ENCODE data around the gene GNPDA1. TPM values are rescaled to one million over a fixed set of nuclear protein-coding genes. Genes with fewer than 3 reads are reported as not detected.

GNPDA1 gene
- total RNA-seq, 1 experiment from 2014 or later, result 99.9 TPM

GRCh38 chr5:141989720-141990119 lies 23.1 kb downstream of the GNPDA1 start:
- TF ChIP-seq POLR2AphosphoS5 (IDR thresholded peaks at IDR 0.05; ENCODE audit: low read depth, low read length) (no peak), TCF7L2 (IDR thresholded peaks at IDR 0.05; ENCODE audit: low read depth, low read length) (no peak), SIN3A (IDR thresholded peaks at IDR 0.05; ENCODE audit: borderline replicate concordance, insufficient read depth, low read depth, low read length) (no peak), CTCF (IDR thresholded peaks at IDR 0.05) (no peak), REST (IDR thresholded peaks at IDR 0.05; ENCODE audit: insufficient read depth in 1 of 2, low read depth in 2 of 2, low read length in 1 of 2) (no peak)
- no peaks in the 10 kb centered on the region for H3K4me1 ChIP-seq (ENCODE audit: control insufficient read depth, insufficient read depth, low read length)
- H3K9me3 ChIP-seq (ENCODE audit: control insufficient read depth, insufficient read depth, low read depth, low read length), result no peaks in the 10 kb centered on the region
- no peak overlapping the region for H3K4me3 ChIP-seq (ENCODE audit: low read depth in 2 of 2, low read length in 2 of 2)
- H3K36me3 ChIP-seq (ENCODE audit: control insufficient read depth, insufficient read depth, low read length), result peaks cover 32% of the 10 kb centered on the region
- H3K27ac ChIP-seq (ENCODE audit: low read length), result no peak overlapping the region
- POLR2A ChIA-PET, result interaction anchor here (0.6 to 0.7 kb wide), 2 partner anchors 45 to 109 kb away, joined by 3 to 6 read pairs; no protein-coding TSS in a partner anchor
- no TSS peak for BruUV-seq (replicated peaks)
- no peaks in the 10 kb centered on the region for H3K27me3 ChIP-seq (ENCODE audit: control insufficient read depth, insufficient read depth, low read length)
- ATAC-seq (no peak), DNase-seq (ENCODE audit: low read depth, low spot score) (no peak)
- CTCF ChIA-PET, result interaction anchor here (0.6 to 0.7 kb wide), 3 partner anchors 11 to 144 kb away, joined by 3 to 7 read pairs (median 4); no protein-coding TSS in a partner anchor
- in situ Hi-C loops (cut with HindIII; ENCODE audit: low pct_unique_long_range_greater_than_20kb, low sequenced_read_pairs) (no loop called here), intact Hi-C loops (cut with micrococcal nuclease; ENCODE audit: unreplicated experiment) (loop anchor here (5.0 kb wide), 1 partner anchor 153 kb away; no protein-coding TSS in a partner anchor)

- Histone ChIP-seq H3K4me1 (ENCODE audit: control insufficient read depth, insufficient read depth, low read length) (no peaks in the 10 kb centered on the region), H3K27me3 (ENCODE audit: control insufficient read depth, insufficient read depth, low read length) (no peaks in the 10 kb centered on the region), H3K4me3 (ENCODE audit: low read depth in 2 of 2, low read length in 2 of 2) (no peak overlapping the region), H3K9me3 (ENCODE audit: control insufficient read depth, insufficient read depth, low read depth, low read length) (no peaks in the 10 kb centered on the region), H3K27ac (ENCODE audit: low read length) (no peak overlapping the region), H3K36me3 (ENCODE audit: control insufficient read depth, insufficient read depth, low read length) (peaks cover 48% of the 10 kb centered on the region)
- DNase-seq (ENCODE audit: low read depth, low spot score) (no peak), ATAC-seq (no peak)
- BruUV-seq (replicated peaks), result no TSS peak
- intact Hi-C loops (cut with micrococcal nuclease; ENCODE audit: unreplicated experiment), result no loop called here
- in situ Hi-C loops (cut with HindIII; ENCODE audit: low pct_unique_long_range_greater_than_20kb, low sequenced_read_pairs), result no loop called here
- TF ChIP-seq SIN3A (IDR thresholded peaks at IDR 0.05; ENCODE audit: borderline replicate concordance, insufficient read depth, low read depth, low read length) (no peak), CTCF (IDR thresholded peaks at IDR 0.05) (no peak), TCF7L2 (IDR thresholded peaks at IDR 0.05; ENCODE audit: low read depth, low read length) (no peak)
- ChIA-PET POLR2A (no interaction called here), CTCF (no interaction called here)
Measured at GRCh38 chr5:141986072-141986471, 26.8 kb downstream of the GNPDA1 start.

Measured in Panc1 (cell line).